Measurements from ENCODE around the gene RORC.

RORC gene

DNA sequence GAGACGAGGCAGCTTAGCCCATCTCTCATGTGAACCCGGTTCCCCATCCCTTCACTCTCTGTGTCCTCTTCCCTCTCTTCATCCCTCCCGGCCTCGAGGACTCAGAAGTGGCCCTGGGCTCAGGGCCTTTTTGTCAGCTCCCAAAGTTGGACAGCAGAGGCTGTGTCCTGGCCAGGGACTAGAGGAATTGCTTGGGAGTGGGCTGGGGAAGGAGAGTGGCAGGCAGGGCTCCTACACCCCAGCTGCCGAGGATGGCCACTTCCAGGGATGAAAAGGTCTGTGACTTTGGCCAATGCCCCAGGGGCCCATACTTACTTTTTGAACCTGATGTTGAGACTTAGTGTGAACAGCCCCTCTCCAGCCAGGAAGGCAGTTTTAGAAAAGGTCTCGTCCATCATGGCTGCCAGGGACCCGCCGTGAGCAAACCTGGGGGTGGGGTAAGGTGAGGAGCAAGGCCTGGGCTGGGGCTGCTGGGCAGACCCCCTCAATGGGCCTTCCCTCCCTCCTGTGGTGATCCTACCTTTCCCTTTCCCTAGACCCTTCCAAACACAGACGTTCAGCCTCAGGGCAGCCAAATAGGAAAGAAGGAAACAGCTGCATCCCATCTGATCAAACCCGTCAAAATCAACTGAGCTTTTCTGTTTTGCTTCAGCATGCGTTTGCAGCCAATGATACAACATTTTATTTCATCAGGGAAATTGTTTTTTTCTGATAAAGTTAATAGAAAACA is 16.4 kb upstream of the RORC start:
- DNase-seq, result no peak

- DNase-seq, result no peak
These were observed 15.2 kb upstream of the RORC start for GRCh38 chr1:151846686-151847237.

GRCh38 chr1:151846062-151846568 is 14.5 kb upstream of the RORC start:
- DNase-seq, result no peak

- no peak for DNase-seq
These were observed 11.8 kb upstream of the RORC start for GRCh38 chr1:151843398-151843797.

- no peak for DNase-seq
These were observed 9.5 kb upstream of the RORC start for GRCh38 chr1:151841141-151841540.

GRCh38 chr1:151840421-151840820 is 8.8 kb upstream of the RORC start:
- no peak for DNase-seq

DNA sequence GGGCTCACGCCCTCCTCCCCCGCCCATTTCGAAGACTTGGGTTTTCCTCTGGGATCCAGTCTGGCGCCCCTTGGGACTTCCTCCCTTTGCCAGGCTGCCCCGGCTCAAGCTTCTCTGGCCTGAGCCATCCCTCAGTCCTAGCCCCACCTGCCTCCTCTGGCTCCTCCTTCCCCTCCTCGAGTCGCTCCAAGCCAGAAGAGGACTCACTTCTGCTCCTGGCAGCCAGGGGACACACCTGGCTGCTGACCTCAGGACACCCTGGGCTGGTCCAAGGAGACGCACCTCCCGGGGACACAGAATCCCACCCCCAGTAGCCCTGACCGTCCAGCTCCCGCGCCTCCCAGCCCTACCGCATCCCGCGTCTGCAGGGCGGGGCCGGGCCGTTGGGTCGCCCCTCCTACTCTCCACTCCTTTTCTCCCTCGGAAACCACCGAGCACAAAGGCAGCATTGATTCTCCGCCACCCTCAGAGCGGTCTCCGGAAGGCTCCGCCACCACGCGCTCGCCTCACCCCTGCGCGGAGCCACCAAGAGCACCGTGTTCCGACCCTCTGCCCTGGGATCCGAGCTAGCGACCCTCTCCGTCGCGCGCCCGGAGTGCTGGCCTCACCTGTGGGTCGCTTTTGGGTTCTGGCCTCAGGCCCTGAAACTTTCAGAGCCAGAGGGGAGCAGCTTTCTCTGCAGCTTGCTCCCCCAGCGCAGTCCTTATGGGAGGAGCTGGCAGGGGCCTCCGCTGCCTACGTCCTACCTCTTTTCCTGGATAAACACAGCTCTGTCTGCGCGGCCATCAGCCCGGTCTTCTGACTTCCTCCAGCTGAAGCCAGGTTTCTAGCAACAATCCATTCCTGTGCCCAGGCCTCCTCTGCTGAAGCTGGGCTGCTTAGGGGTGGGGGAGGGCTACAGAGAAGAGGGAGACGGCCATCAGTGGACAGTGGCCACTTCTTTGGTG is 8.1 kb upstream of the RORC start, which contains the start of gene C2CD4D:
Gene C2CD4D (minus strand): TSS at position 364 of the 947 bp plus-strand sequence. CDS start 831 bp downstream, outside the sequence.
- no peak for DNase-seq

DNA sequence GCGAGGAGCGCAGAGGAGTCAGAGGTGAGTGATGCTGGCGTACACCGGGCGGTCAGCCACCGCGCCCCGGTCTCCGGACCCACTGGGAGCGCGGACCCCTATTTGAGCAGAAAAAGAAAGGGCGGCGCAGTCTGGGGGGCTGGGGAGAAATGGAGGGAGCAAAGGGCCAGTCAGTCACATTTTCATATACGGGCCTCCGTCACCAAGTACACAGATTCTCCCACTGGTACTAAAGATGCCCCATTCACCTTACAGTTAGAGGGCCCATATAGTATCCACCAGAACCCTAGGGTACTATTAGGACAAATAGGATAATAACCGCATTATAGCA is 7.4 kb upstream of the RORC start:
- DNase-seq, result no peak

GRCh38 chr1:151838222-151839081 is 6.8 kb upstream of the RORC start:
- DNase-seq, result no peak

- DNase-seq, result no peak
These were observed 6.3 kb upstream of the RORC start for GRCh38 chr1:151837884-151838221.

GRCh38 chr1:151837197-151837596 is 5.6 kb upstream of the RORC start:
- no peak for DNase-seq

GRCh38 chr1:151835596-151835995 is 4.0 kb upstream of the RORC start:
- DNase-seq, result no peak

DNA sequence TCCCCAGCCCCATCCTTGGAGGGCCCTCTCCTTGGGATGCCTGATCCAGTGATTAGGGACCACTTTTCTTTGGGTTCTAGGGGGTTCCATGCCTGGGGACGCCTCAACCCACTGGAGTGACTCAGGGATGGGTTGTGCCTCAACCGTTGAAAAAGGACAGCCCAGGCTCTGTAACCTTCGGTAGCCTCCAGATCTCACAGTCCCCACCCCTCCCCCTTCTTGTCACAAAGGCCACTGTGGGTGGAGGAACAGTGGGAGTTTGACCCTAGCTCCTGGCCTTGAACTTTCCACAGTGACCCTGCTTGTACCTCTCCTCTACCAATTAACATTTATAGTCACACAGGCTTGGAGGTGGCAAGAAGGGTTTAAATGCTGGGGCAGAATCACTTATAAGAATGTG is 2.6 kb upstream of the RORC start:
- no peak for DNase-seq

- DNase-seq, result no peak
These were observed 1.7 kb upstream of the RORC start for GRCh38 chr1:151833172-151833900.

DNA sequence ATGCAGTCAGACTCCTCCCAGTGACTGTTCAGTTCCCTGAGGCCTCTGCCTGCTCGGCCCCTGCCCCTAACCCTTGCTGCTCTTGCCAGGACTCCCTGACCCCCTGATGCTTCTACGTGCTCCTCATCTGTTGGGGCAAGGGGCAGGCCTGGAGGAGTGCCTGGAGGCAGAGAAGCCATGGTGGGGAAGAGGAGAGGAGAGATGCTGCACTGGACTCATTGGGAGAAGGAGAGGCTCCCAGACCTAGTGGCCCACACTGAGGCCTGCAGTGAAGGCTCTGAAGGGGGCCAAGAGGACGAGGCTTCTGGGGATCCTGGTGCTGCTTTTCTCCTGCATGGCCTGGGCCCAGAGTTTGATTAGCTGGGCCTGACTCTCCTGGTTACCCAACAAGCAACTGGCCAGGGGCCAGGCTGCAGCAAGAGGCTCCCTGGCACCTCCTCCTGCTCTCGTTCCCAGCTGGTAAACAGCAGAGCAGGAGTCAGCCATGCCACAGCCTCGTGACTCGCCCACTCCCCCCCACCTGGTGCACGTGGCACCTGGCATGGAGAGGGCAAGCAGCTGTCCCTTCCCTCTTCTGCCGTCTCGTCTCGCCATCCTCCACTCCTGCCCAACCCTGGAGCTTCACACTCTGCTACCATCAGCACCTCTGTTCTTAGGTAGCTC is 847 bp upstream of the RORC start:
- no peak for DNase-seq

DNA sequence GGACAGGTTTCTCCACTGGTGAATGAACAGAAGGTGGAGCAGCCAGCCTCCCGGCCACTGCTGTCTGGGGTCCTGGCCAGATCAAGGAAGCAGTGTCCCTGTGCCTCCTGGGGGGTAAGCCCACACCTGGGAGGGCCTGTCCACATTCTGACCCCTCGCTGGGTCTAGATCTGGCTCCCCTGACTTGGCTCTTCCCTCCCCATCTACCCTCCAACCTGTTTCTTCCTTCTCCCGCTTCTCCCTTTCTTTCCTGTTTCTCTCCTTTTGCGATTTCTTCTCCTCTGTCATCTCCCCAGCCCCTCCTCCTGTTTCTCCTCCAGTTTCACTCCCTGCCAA is 378 bp downstream of the RORC start:
- DNase-seq, result no peak

- no peak for DNase-seq
These were observed 1.5 kb downstream of the RORC start for GRCh38 chr1:151830055-151830454.

DNA sequence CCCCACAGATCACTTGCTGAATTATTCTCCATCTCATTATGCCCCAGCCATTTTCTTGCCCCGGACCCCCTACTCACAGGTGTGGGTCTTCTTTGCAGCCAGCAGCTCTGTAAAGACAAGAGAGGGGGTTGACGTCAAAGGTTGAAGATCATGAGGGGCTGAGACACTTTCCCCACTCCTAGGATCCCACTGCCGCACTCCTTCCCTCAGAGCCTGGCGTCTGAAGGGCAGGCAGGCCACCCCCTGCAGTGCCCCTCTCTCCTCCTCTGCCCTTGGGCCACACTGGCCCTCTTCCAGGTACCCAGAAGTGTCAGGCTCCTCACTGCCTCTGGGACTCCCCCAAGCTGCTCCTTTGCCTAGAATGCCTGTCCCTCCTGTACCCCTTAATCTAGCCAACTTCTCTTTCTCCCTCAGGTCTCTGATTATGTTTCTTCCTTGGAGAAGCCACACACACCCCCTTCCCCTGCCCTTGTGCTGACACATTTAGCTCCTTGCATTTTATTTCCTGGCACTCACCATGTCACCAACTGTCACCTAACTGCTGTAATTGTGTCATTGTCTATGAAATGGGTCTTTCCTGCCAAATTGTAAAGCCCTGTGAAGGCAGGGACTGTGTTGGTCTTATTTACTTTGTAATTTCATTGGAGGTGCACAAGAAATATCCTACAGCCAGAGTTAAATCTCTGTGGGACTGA is 2.1 kb downstream of the RORC start:
- no peak for DNase-seq

DNA sequence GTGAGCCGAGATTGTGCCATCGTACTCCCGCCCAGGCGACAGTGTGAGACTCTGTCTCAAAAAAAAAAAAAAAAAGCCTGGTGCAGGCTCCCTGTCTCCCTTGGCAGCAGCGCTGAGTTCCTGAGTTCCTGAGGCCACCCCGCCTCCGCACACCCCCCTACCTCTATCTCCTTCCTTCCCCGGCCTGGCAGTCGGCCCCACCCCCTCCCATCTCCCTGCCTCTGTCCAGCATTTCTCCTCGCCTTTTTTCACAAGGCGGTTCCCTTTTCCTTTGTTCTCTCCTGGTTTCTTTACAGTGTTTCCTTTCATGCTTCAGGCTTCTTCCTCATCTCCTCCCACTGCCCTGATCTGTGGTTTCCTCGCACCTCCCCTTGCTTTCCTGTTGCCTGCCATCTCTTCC is 2.7 kb downstream of the RORC start:
- DNase-seq, result no peak

DNA sequence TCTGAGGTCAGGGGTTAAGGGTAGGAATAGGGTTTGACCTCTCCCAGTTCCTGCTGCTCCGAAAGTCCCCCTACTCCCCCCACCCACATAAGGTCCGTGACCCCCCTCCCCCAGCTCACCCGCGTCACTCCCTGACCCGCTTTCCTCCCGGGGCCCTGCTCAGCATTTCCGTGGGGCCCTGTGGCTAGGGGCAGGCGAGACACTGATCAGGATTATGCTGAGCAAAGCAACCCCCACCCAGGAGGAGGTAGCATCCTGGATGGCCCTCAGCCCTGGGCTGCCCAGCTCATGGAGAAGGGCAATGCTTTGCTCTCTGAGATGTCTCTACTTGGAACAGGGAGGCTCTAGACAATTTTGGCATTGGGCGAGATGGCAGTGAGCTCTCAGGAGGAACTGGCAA is 3.7 kb downstream of the RORC start:
- no peak for DNase-seq
